WTC11 (cell line): ENCODE measurements around the gene TNXB. TPM values are rescaled to one million over a fixed set of nuclear protein-coding genes. Genes with fewer than 3 reads are reported as not detected.
"Not testable (repeated sequence)": the region's sequence is repeated elsewhere in the genome, so short reads cannot be mapped to it uniquely, and the experiment has no call there.

Experiments
- ATAC-seq: fragments of 200-7000 bp; cut with Tn5 transposase; 2 replicates; pipeline ENCODE4 v1.10.0; 2021; ENCODE audit warnings: mild to moderate bottlenecking, moderate library complexity
- CTCF ChIA-PET: fragments of 300-600 bp; sonication (Branson Sonifier 250); formaldehyde crosslinking; loops from one replicate; lab custom pipeline; 2021; ENCODE audit warnings: antibody characterized with exemption; lab: Charles Lee
- POLR2A ChIA-PET: fragments of 350-600 bp; sonication (Branson Sonifier 250); formaldehyde crosslinking; loops from one replicate; lab custom pipeline; 2021; ENCODE audit warnings: antibody characterized with exemption; lab: Charles Lee
- DNase-seq: peaks from one replicate; pipeline ENCODE4 v3.0.0; 2021; ENCODE audit warnings: low spot score
- H3K27ac Mint-ChIP-seq: 2 replicates; pipeline ENCODE4 v1.8.0; 2021; ENCODE audit warnings: mixed read lengths
- H3K27me3 Mint-ChIP-seq: 2 replicates; pipeline ENCODE4 v1.8.0; 2021; ENCODE audit warnings: low read depth, mild to moderate bottlenecking, moderate library complexity, mixed read lengths
- H3K36me3 Mint-ChIP-seq: 2 replicates; pipeline ENCODE4 v1.8.0; 2021; ENCODE audit warnings: mixed read lengths
- H3K4me1 Mint-ChIP-seq: 2 replicates; pipeline ENCODE4 v1.8.0; 2022; ENCODE audit warnings: mixed read lengths
- H3K4me3 Mint-ChIP-seq: 2 replicates; pipeline ENCODE4 v1.8.0; 2021; ENCODE audit warnings: mild to moderate bottlenecking, moderate library complexity, mixed read lengths
- H3K9me3 Mint-ChIP-seq: 2 replicates; pipeline ENCODE4 v1.8.0; 2021; ENCODE audit warnings: mixed read lengths
- total RNA-seq: library from RNA; stranded (reverse); gene quantifications from 3 replicates; pipeline ENCODE4 v1.2.3, GENCODE V29; 2021

Gene TNXB
- total RNA-seq, 1 experiment from 2014 or later: 6.4 TPM

DNA sequence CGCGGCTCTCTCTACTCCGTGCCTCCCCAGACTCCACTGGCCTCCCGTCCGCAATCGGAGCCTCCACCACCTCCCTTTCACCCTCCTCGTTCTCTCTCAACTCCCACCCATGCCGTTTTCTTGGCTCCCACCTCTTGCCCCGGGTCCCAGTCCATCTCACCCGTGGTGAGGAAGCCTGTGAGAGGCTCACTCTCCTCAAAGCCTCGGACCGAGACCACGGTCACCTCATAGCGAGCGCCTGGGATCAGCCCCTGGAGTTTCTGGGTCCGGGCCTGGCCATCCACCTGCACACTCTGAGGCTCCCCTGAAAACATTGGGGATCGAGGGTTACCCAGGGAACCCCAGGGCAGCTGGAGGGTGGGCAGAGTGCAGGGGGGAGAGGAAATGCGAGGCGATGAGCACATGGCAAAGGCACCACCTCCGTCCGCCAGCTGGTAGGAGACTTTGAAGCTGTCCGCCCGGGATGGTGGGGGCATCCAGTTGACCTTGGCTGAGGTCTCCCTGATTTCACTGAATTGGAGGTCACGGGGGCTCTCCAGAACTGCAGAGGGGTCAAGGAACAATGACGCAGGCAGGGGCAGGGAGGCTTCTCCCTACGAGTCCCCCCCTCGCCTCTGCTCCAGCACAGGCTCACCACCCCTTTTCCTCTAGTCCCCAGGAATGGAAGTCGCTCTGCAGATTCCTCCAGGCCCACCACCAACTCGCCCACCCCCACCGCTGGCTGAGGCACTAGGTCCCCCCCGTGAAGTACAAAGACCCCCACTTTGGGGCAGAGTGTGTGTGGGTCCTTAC, 65.4 kb downstream of the TNXB start:
- CTCF ChIA-PET, H3K27me3 Mint-ChIP-seq, H3K4me1 Mint-ChIP-seq: not testable (repeated sequence)

DNA sequence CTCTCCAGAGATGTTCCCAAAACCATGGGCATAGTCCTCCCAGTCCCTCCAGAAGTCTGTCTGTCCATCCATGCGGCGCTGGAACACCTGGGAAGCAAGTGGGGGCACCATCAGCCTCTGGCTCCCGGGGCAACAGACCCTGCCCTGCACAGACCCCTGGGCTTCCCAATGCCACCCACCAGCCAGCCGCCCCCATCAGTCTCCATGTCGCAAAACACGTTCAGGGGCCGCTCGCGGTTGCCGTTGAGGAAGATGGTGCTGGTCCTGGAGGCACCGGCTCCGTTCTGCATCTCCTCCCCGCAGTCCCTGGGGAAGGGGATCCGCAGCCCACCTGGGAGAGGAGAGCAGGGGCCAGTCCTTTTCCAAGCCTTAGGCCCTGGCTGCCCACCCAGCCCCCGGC, 66.9 kb downstream of the TNXB start:
- POLR2A ChIA-PET, H3K4me1 Mint-ChIP-seq, H3K27ac Mint-ChIP-seq: not testable (repeated sequence)

More for the DNA sequence above, 65.4 kb downstream of the TNXB start:
- H3K36me3 Mint-ChIP-seq, DNase-seq, POLR2A ChIA-PET, H3K27ac Mint-ChIP-seq, ATAC-seq, H3K4me3 Mint-ChIP-seq, H3K9me3 Mint-ChIP-seq: not testable (repeated sequence)

DNA sequence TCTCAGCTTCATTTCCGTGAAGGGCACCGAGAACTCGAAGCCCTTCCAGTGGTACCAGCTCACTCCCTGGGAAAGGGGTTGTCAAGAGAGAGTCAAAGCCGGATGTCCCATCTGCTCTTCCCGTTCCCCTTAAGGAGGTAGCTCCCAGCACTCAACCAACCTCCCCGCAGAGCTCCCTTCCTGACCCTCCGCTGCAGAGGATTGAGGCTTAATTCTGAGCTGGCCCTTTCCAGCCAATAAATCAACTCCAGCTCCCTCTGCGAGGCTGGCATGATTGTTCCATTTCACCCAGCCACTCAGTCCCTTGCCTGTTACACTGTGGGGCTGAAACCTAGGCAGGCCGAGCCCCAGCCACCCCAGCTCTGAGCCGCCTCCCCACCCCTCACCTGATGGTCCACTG, 67.8 kb downstream of the TNXB start:
- H3K27me3 Mint-ChIP-seq, H3K4me3 Mint-ChIP-seq, H3K4me1 Mint-ChIP-seq, DNase-seq, ATAC-seq, H3K27ac Mint-ChIP-seq, CTCF ChIA-PET, H3K9me3 Mint-ChIP-seq, H3K36me3 Mint-ChIP-seq, POLR2A ChIA-PET: not testable (repeated sequence)

More for the DNA sequence above, 66.9 kb downstream of the TNXB start:
- H3K9me3 Mint-ChIP-seq, CTCF ChIA-PET, H3K27me3 Mint-ChIP-seq, DNase-seq, ATAC-seq, H3K4me3 Mint-ChIP-seq, H3K36me3 Mint-ChIP-seq: not testable (repeated sequence)

DNA sequence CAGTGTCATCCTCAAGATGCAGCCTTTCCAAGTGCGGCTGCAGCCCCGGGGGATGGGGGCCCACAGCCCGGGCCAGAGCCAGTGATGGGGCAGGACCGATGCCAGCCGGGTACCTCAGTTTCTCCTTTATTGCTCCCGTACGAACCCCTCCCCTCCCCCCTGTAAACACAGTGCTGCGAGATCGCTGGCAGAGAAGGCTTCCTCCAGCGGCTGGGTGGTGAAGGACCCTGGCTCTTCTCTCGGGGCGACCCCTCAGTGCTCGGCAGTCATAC, 68.2 kb downstream of the TNXB start:
- POLR2A ChIA-PET, H3K4me1 Mint-ChIP-seq, H3K36me3 Mint-ChIP-seq, DNase-seq, CTCF ChIA-PET, H3K4me3 Mint-ChIP-seq, H3K27me3 Mint-ChIP-seq, H3K9me3 Mint-ChIP-seq, ATAC-seq, H3K27ac Mint-ChIP-seq: not testable (repeated sequence)

DNA sequence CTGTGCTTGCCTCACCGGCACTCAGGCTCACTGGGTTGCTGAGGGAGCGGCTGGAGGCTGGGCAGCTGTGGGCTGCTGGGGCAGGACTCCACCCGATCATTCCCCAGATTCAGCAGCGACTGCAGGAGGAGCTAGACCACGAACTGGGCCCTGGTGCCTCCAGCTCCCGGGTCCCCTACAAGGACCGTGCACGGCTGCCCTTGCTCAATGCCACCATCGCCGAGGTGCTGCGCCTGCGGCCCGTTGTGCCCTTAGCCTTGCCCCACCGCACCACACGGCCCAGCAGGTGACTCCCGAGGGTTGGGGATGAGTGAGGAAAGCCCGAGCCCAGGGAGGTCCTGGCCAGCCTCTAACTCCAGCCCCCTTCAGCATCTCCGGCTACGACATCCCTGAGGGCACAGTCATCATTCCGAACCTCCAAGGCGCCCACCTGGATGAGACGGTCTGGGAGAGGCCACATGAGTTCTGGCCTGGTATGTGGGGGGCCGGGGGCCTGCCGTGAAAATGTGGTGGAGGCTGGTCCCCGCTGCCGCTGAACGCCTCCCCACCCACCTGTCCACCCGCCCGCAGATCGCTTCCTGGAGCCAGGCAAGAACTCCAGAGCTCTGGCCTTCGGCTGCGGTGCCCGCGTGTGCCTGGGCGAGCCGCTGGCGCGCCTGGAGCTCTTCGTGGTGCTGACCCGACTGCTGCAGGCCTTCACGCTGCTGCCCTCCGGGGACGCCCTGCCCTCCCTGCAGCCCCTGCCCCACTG, 68.7 kb downstream of the TNXB start:
- H3K27ac Mint-ChIP-seq, H3K4me1 Mint-ChIP-seq, H3K36me3 Mint-ChIP-seq, H3K9me3 Mint-ChIP-seq, H3K4me3 Mint-ChIP-seq, DNase-seq, H3K27me3 Mint-ChIP-seq, POLR2A ChIA-PET: not testable (repeated sequence)
- ATAC-seq: peak; percentile 25; the same call in 1 of the 2 replicates
- CTCF ChIA-PET: interaction anchor here (1.0 kb wide), 1 partner anchor 7 kb away, joined by 3 read pairs; no protein-coding TSS in a partner anchor

DNA sequence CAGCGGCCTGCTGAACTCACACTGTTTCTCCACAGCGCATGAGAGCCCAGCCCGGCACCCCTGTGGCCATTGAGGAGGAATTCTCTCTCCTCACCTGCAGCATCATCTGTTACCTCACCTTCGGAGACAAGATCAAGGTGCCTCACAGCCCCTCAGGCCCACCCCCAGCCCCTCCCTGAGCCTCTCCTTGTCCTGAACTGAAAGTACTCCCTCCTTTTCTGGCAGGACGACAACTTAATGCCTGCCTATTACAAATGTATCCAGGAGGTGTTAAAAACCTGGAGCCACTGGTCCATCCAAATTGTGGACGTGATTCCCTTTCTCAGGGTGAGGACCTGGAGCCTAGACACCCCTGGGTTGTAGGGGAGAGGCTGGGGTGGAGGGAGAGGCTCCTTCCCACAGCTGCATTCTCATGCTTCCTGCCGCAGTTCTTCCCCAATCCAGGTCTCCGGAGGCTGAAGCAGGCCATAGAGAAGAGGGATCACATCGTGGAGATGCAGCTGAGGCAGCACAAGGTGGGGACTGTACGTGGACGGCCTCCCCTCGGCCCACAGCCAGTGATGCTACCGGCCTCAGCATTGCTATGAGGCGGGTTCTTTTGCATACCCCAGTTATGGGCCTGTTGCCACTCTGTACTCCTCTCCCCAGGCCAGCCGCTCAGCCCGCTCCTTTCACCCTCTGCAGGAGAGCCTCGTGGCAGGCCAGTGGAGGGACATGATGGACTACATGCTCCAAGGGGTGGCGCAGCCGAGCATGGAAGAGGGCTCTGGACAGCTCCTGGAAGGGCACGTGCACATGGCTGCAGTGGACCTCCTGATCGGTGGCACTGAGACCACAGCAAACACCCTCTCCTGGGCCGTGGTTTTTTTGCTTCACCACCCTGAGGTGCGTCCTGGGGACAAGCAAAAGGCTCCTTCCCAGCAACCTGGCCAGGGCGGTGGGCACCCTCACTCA, 69.5 kb downstream of the TNXB start:
- DNase-seq, H3K9me3 Mint-ChIP-seq, POLR2A ChIA-PET, H3K27ac Mint-ChIP-seq, H3K36me3 Mint-ChIP-seq, H3K27me3 Mint-ChIP-seq, ATAC-seq, H3K4me1 Mint-ChIP-seq, H3K4me3 Mint-ChIP-seq: not testable (repeated sequence)
- CTCF ChIA-PET: interaction anchor here (0.6 to 1.0 kb wide), 2 partner anchors 8 to 548 kb away, joined by 3 read pairs; no protein-coding TSS in a partner anchor

DNA sequence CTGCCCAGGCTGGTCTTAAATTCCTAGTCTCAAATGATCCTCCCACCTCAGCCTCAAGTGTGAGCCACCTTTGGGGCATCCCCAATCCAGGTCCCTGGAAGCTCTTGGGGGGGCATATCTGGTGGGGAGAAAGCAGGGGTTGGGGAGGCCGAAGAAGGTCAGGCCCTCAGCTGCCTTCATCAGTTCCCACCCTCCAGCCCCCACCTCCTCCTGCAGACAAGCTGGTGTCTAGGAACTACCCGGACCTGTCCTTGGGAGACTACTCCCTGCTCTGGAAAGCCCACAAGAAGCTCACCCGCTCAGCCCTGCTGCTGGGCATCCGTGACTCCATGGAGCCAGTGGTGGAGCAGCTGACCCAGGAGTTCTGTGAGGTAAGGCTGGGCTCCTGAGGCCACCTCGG, 70.3 kb downstream of the TNXB start:
- ATAC-seq, H3K27me3 Mint-ChIP-seq, H3K4me3 Mint-ChIP-seq, H3K27ac Mint-ChIP-seq, H3K36me3 Mint-ChIP-seq, H3K9me3 Mint-ChIP-seq, H3K4me1 Mint-ChIP-seq, DNase-seq, POLR2A ChIA-PET: not testable (repeated sequence)
- CTCF ChIA-PET: interaction anchor here (0.6 kb wide), 1 partner anchor 548 kb away, joined by 3 read pairs; no protein-coding TSS in a partner anchor

DNA sequence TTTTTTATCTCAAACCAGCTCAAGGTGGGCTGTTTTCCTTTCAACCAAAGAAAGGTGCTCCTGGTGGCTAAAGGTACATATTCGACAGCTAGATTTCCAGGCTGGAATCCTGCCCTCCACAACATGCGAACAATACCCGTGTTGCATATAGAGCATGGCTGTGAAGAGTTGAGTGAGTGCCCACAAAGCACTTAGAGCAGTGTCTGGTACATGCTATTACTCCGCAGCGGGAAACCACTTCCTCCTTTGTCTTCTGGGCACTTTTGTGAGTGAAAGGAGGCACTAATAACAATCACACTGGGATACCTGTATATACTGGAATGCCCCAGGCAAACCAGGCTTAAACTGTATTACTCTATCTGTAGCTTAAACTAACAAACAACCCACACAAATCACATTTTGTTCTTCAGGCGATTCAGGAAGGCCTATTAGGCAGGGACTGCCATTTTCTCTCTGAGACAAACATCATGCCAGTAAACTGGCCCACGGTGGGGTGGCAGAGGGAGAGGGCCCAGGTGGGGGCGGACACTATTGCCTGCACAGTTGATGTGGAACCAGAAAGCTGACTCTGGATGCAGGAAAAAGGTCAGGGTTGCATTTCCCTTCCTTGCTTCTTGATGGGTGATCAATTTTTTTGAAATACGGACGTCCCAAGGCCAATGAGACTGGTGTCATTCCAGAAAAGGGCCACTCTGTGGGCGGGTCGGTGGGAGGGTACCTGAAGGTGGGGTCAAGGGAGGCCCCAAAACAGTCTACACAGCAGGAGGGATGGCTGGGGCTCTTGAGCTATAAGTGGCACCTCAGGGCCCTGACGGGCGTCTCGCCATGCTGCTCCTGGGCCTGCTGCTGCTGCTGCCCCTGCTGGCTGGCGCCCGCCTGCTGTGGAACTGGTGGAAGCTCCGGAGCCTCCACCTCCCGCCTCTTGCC, 71.3 kb downstream of the TNXB start, which contains the start of gene CYP21A2:
CYP21A2 (plus strand) TSS at position 818 of the 927 bp plus-strand sequence; CDS start at position 826, 8 bp downstream.
- POLR2A ChIA-PET, ATAC-seq: not testable (repeated sequence)

DNA sequence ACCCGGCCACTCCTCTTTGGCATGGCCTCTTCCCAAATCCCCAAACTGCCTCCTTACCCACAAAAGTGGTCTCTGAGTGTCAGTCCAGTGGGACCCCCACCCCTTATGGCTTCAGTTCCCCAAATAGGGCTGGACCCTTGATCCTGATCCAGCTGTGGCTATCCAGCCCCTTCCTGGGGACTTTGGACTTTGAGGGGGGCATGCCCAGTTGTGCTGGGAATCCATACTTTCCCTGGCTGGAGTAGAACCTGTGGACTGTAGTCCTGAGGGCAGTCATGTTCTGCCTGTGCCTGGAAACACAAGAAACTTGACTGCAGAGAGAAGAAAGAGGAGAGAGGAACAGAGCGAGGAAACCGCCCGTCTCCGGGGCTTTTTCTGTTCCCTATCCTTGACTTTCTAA, 72.0 kb downstream of the TNXB start:
- ATAC-seq, H3K9me3 Mint-ChIP-seq, DNase-seq, H3K27ac Mint-ChIP-seq, H3K27me3 Mint-ChIP-seq, H3K4me1 Mint-ChIP-seq, CTCF ChIA-PET, H3K36me3 Mint-ChIP-seq, H3K4me3 Mint-ChIP-seq, POLR2A ChIA-PET: not testable (repeated sequence)

More for the DNA sequence above, 71.3 kb downstream of the TNXB start, which contains the start of gene CYP21A2:
- H3K4me1 Mint-ChIP-seq, H3K27ac Mint-ChIP-seq, DNase-seq, CTCF ChIA-PET, H3K4me3 Mint-ChIP-seq, H3K27me3 Mint-ChIP-seq, H3K36me3 Mint-ChIP-seq, H3K9me3 Mint-ChIP-seq: not testable (repeated sequence)

DNA sequence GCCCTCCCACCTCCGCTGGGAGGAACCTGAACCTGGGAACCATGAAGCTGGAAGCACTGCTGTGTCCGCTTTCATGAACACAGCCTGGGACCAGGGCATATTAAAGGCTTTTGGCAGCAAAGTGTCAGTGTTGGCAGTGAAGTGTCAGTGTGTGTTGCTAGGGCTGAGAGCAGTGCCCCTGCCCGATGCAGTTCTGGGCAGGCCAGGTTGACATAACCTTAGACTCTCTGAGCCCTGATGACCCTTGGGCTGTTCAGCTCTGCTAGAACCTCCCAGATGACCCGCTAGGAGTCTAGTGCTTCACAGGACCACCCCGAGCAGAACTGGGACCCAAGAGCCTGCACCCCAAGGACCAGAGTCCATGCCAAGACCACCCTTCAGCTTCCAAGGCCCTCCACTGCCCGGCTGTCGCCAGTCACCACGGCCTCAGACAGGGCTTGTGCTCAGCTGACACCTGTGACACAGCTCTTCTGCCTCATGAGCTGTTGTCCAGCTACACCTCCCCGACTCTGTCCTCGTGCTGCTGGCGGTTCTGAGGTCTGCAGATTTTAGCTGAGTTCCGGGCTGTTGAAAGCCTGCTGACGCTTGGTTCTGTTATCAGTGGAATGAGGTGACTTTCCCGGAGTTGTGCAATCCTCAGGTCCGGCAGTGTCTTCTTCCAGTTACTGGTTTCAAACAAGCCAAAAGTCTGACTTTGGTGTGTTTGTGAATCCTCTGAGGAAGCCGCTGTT, 73.7 kb downstream of the TNXB start:
- H3K4me3 Mint-ChIP-seq, H3K36me3 Mint-ChIP-seq, H3K4me1 Mint-ChIP-seq, POLR2A ChIA-PET, CTCF ChIA-PET, H3K9me3 Mint-ChIP-seq, DNase-seq, H3K27ac Mint-ChIP-seq, H3K27me3 Mint-ChIP-seq, ATAC-seq: not testable (repeated sequence)
